ENCODE measurements around the gene KPRP. TPM values are rescaled to one million over a fixed set of nuclear protein-coding genes. Genes with fewer than 3 reads are reported as not detected.
A peak's percentile ranks its signal among the peaks of the same experiment; 100 is the strongest.

Gene KPRP
- total RNA-seq, 1 donor from 2014 or later: not detected

- Histone ChIP-seq H3K27me3 (ENCODE audit: control insufficient read depth, insufficient read depth, low read length) (no peaks in the 10 kb centered on the region), H3K36me3 (ENCODE audit: control insufficient read depth, insufficient read depth, low read length) (no peaks in the 10 kb centered on the region), H3K4me3 (ENCODE audit: low read depth, low read length) (no peak overlapping the region)
- no peak for TF ChIP-seq CTCF (IDR thresholded peaks at IDR 0.05; ENCODE audit: insufficient read depth, low read length, severe bottlenecking)
- FAIRE-seq (no peak), DNase-seq (ENCODE audit: low read depth) (no peak)
Measured at GRCh38 chr1:152737997-152738396, 19.8 kb upstream of the KPRP start.

GRCh38 chr1:152739841-152740240 lies 18.0 kb upstream of the KPRP start:
- FAIRE-seq (no peak), DNase-seq (ENCODE audit: low read depth) (peak; percentile 93)
- no peak for TF ChIP-seq CTCF (IDR thresholded peaks at IDR 0.05; ENCODE audit: insufficient read depth, low read length, severe bottlenecking)
- H3K36me3 ChIP-seq (ENCODE audit: control insufficient read depth, insufficient read depth, low read length): no peaks in the 10 kb centered on the region
- no peaks in the 10 kb centered on the region for H3K27me3 ChIP-seq (ENCODE audit: control insufficient read depth, insufficient read depth, low read length)
- no peak overlapping the region for H3K4me3 ChIP-seq (ENCODE audit: low read depth, low read length)

- peak; percentile 69 for DNase-seq (ENCODE audit: low read depth)
- no peak overlapping the region for H3K4me3 ChIP-seq (ENCODE audit: low read depth, low read length)
- no peak for TF ChIP-seq CTCF (IDR thresholded peaks at IDR 0.05; ENCODE audit: insufficient read depth, low read length, severe bottlenecking)
- H3K36me3 ChIP-seq (ENCODE audit: control insufficient read depth, insufficient read depth, low read length): no peaks in the 10 kb centered on the region
- H3K27me3 ChIP-seq (ENCODE audit: control insufficient read depth, insufficient read depth, low read length): no peaks in the 10 kb centered on the region
- FAIRE-seq: no peak
Measured at GRCh38 chr1:152741656-152742055, 16.2 kb upstream of the KPRP start.

- no peak for TF ChIP-seq CTCF (IDR thresholded peaks at IDR 0.05; ENCODE audit: insufficient read depth, low read length, severe bottlenecking)
- no peaks in the 10 kb centered on the region for H3K36me3 ChIP-seq (ENCODE audit: control insufficient read depth, insufficient read depth, low read length)
- H3K27me3 ChIP-seq (ENCODE audit: control insufficient read depth, insufficient read depth, low read length): no peaks in the 10 kb centered on the region
- peak; percentile 47 for FAIRE-seq
- no peak overlapping the region for H3K4me3 ChIP-seq (ENCODE audit: low read depth, low read length)
- peak; percentile 91 for DNase-seq (ENCODE audit: low read depth)
Measured at GRCh38 chr1:152743371-152744145, 14.3 kb upstream of the KPRP start.

GRCh38 chr1:152745289-152745704 lies 12.5 kb upstream of the KPRP start:
- no peak for TF ChIP-seq CTCF (IDR thresholded peaks at IDR 0.05; ENCODE audit: insufficient read depth, low read length, severe bottlenecking)
- FAIRE-seq (no peak), DNase-seq (ENCODE audit: low read depth) (peak; percentile 92)
- Histone ChIP-seq H3K36me3 (ENCODE audit: control insufficient read depth, insufficient read depth, low read length) (no peaks in the 10 kb centered on the region), H3K4me3 (ENCODE audit: low read depth, low read length) (no peak overlapping the region), H3K27me3 (ENCODE audit: control insufficient read depth, insufficient read depth, low read length) (no peaks in the 10 kb centered on the region)

All from bronchial epithelial cell (primary cell).